ENCODE data around the gene PITPNM2.

Gene PITPNM2

GRCh38 chr12:123101526-123101925, 49.4 kb downstream of the PITPNM2 start:
- DNase-seq (ENCODE audit: low read depth, low spot score) = no peak
- no peak overlapping the region for H3K27ac ChIP-seq
